K562 (cell line): Measurements from ENCODE around the gene DNAL4. TPM values are rescaled to one million over a fixed set of nuclear protein-coding genes. Genes with fewer than 3 reads are reported as not detected.

Source experiments
- ARID3A ChIP-seq: IDR thresholded peaks from 2 replicates; pipeline ENCODE4 v1.6.1; 2012; ENCODE audit warnings: low read depth, low read length, improper control_type of control experiment, borderline replicate concordance
- CBX8 ChIP-seq: fragments of 200-600 bp; sonication (generic); IDR thresholded peaks from 2 replicates; pipeline ENCODE4 v1.6.1; 2012; ENCODE audit warnings: borderline replicate concordance, mixed run types, low read depth, mild to moderate bottlenecking, moderate library complexity, mixed read lengths, low read length, control low read depth, inconsistent platforms; ENCODE audit not compliant: poor library complexity, severe bottlenecking; ENCODE audit errors: extremely low read depth
- DLX4 ChIP-seq: fragments of 250-450 bp; sonication (Bioruptor Pico); IDR thresholded peaks from 2 replicates; pipeline ENCODE4 v1.6.1; 2021; ENCODE audit warnings: mild to moderate bottlenecking
- HDAC1 ChIP-seq, 2 experiments: fragments of 450-650 bp; IDR thresholded peaks; 2 replicates each; pipeline ENCODE4 v1.6.1; 2016 to 2017; ENCODE audit warnings: inconsistent platforms in 1 of 2, mild to moderate bottlenecking in 1 of 2, moderate library complexity in 1 of 2
- KLF1 ChIP-seq: fragments of 450-650 bp; IDR thresholded peaks from 2 replicates; pipeline ENCODE4 v1.6.1; 2016; ENCODE audit warnings: missing genetic modification characterization, missing compliant biosample characterization
- MNT ChIP-seq, 2 experiments: fragments of 450-650 bp; conservative IDR thresholded peaks; 2 replicates each; pipeline ENCODE4 v1.6.1; 2017; ENCODE audit warnings: mild to moderate bottlenecking in 2 of 2, moderate library complexity in 2 of 2
- NELFE ChIP-seq: IDR thresholded peaks from 2 replicates; pipeline ENCODE4 v1.6.1; 2011; ENCODE audit warnings: mild to moderate bottlenecking; ENCODE audit not compliant: insufficient read depth, insufficient read length
- POLR3G ChIP-seq: IDR thresholded peaks from 2 replicates; pipeline ENCODE4 v1.6.1; 2011; ENCODE audit not compliant: insufficient read length, insufficient replicate concordance; ENCODE audit errors: extremely low read depth
- RHOXF2B ChIP-seq: fragments of 250-450 bp; sonication (Bioruptor Pico); conservative IDR thresholded peaks from 2 replicates; pipeline ENCODE4 v1.5.1; 2021
- ZNF584 ChIP-seq: fragments of 200-800 bp; sonication (Bioruptor generic); IDR thresholded peaks from 2 replicates; pipeline ENCODE4 v1.6.1; 2016; ENCODE audit warnings: low read depth, mild to moderate bottlenecking, missing genetic modification characterization, missing compliant biosample characterization
- ZNF644 ChIP-seq: fragments of 200-800 bp; sonication (Bioruptor generic); IDR thresholded peaks from 2 replicates; pipeline ENCODE4 v1.6.1; 2016; ENCODE audit warnings: low read depth, missing genetic modification characterization, missing compliant biosample characterization
- ZNF740 ChIP-seq, 3 experiments: fragments of 200-800 bp in 1 of 3; sonication (Bioruptor generic) in 1 of 3; sonication (generic) in 1 of 3; formaldehyde crosslinking in 1 of 3; IDR thresholded peaks; 2 replicates each; pipeline versions ENCODE4 v1.6.1 to v1.8.0; 2016 to 2022; ENCODE audit warnings: mild to moderate bottlenecking in 2 of 3, missing compliant biosample characterization in 2 of 3, missing genetic modification characterization in 2 of 3, missing genetic modification reagents in 1 of 3
- ZSCAN29 ChIP-seq: fragments of 450-650 bp; IDR thresholded peaks from 2 replicates; pipeline ENCODE4 v1.6.1; 2017
- polyA plus RNA-seq, 8 experiments: library from polyadenylated mRNA; depleted of rRNA in 4 of 8; stranded (reverse) in 5 of 8; unstranded in 3 of 8; fragments of >200 nt; fragmentation: Nextera tagmentation in 2 of 8; fragmentation: Illumina TruSeq in 1 of 8; extraction: Ambion mirVana in 2 of 8; extraction: Trizol in 1 of 8; gene quantifications; 2 replicates each; pipeline versions ENCODE4 v1.2.1 to v1.2.3, GENCODE V29; 2011 to 2014; ENCODE audit warnings: inconsistent platforms in 1 of 8, missing spikeins in 1 of 8
- total RNA-seq, 7 experiments: library from RNA; depleted of rRNA in 6 of 7; stranded (reverse); fragments of >200 nt in 6 of 7; fragmentation: Illumina TruSeq in 2 of 7; extraction: Trizol in 2 of 7; gene quantifications; 2 replicates each; pipeline versions ENCODE4 v1.2.1 to v1.2.3, GENCODE V29; 2011 to 2021; ENCODE audit warnings: low replicate concordance in 1 of 7
- TF ChIP-seq, protein P1 (sequence below): fragments of 450-650 bp; IDR thresholded peaks from 2 replicates; pipeline ENCODE4 v1.6.1; 2014; ENCODE audit warnings: low read depth, mild to moderate bottlenecking, moderate library complexity, borderline replicate concordance
- TF ChIP-seq, protein P2 (sequence below): IDR thresholded peaks from 2 replicates; pipeline ENCODE4 v1.6.1; 2011; ENCODE audit warnings: borderline replicate concordance, low read depth, mild to moderate bottlenecking, moderate library complexity, low read length; ENCODE audit not compliant: insufficient read depth, poor library complexity, severe bottlenecking

DNAL4 gene
- total and polyA plus RNA-seq, 9 of the 15 experiments (the other 6 are each of a cell fraction or from before 2014, with no cell fraction given) = 0.20 to 9.4 (median 5.2) TPM

- TF ChIP-seq ARID3A (no peak), ZSCAN29 (no peak), HDAC1 (IDR thresholded peaks at IDR 0.05) (0 out of 4 replicates have a peak, but pooled peaks of 1 of the 2 experiments have one; percentile 31), DLX4 (CRISPR knock-in tag) (no peak), CBX8 (no peak), RHOXF2B (CRISPR knock-in tag) (no peak), ZNF584 (CRISPR knock-in tag) (no peak), KLF1 (tag) (0 out of 2 replicates have a peak, but pooled peaks have one; percentile 51), ZNF644 (tag) (0 out of 2 replicates have a peak, but pooled peaks have one; percentile 65), POLR3G (no peak), NELFE (no peak), MNT (conservative IDR thresholded peaks at IDR 0.05) (peak in 1 of 2 experiments; percentile 34; a peak in 1 of 4 replicates), ZNF740 (CRISPR knock-in tag; IDR thresholded peaks at IDR 0.05) (no peak), ZNF740 (tag; IDR thresholded peaks at IDR 0.05) (no peak)
- TF ChIP-seq, protein P1, sequence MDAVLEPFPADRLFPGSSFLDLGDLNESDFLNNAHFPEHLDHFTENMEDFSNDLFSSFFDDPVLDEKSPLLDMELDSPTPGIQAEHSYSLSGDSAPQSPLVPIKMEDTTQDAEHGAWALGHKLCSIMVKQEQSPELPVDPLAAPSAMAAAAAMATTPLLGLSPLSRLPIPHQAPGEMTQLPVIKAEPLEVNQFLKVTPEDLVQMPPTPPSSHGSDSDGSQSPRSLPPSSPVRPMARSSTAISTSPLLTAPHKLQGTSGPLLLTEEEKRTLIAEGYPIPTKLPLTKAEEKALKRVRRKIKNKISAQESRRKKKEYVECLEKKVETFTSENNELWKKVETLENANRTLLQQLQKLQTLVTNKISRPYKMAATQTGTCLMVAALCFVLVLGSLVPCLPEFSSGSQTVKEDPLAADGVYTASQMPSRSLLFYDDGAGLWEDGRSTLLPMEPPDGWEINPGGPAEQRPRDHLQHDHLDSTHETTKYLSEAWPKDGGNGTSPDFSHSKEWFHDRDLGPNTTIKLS = no peak
- TF ChIP-seq, protein P2, sequence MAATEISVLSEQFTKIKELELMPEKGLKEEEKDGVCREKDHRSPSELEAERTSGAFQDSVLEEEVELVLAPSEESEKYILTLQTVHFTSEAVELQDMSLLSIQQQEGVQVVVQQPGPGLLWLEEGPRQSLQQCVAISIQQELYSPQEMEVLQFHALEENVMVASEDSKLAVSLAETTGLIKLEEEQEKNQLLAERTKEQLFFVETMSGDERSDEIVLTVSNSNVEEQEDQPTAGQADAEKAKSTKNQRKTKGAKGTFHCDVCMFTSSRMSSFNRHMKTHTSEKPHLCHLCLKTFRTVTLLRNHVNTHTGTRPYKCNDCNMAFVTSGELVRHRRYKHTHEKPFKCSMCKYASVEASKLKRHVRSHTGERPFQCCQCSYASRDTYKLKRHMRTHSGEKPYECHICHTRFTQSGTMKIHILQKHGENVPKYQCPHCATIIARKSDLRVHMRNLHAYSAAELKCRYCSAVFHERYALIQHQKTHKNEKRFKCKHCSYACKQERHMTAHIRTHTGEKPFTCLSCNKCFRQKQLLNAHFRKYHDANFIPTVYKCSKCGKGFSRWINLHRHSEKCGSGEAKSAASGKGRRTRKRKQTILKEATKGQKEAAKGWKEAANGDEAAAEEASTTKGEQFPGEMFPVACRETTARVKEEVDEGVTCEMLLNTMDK = no peak
Measured at GRCh38 chr22:38755155-38755910, 38.6 kb downstream of the DNAL4 start (continued).
